Pancreas (tissue), 10 donors: ENCODE measurements around the gene PTPRK. TPM values are rescaled to one million over a fixed set of nuclear protein-coding genes. Genes with fewer than 3 reads are reported as not detected.

Experiments used
- ATAC-seq, 4 donors: fragments of 200-7000 bp; cut with Tn5 transposase; one replicate each; pipeline versions ENCODE4 v1.8.0 to v1.9.1; 2020; ENCODE audit warnings: mild to moderate bottlenecking in 4 of 4, moderate library complexity in 4 of 4
- DNase-seq, 6 donors: peaks; one replicate each; pipeline ENCODE4 v3.0.0-alpha.2; 2020
- FAIRE-seq: peaks from 2 replicates; lab custom pipeline; 2012; peaks lifted over from hg19 to GRCh38; lab: Jason Lieb, UNC
- H3K27ac ChIP-seq, 4 donors: fragments of 200-600 bp; sonication (generic); 1 replicate in 3 of 4; 2 replicates in 1 of 4; pipeline versions ENCODE4 v1.5.0 to v1.8.0; 2020
- H3K27me3 ChIP-seq, 4 donors: fragments of 200-600 bp; one replicate each; pipeline ENCODE4 v1.8.0; 2021
- H3K36me3 ChIP-seq, 3 donors: fragments of 200-600 bp; sonication (generic) in 1 of 3; one replicate each; pipeline versions ENCODE4 v1.5.0 to v1.8.0; 2020 to 2021
- H3K4me1 ChIP-seq, 3 donors: fragments of 200-600 bp; one replicate each; pipeline ENCODE4 v1.8.0; 2021
- H3K4me3 ChIP-seq, 4 donors: fragments of 200-600 bp; sonication (generic) in 2 of 4; one replicate each; pipeline versions ENCODE4 v1.5.0 to v1.8.0; 2020 to 2021
- H3K9me3 ChIP-seq, 4 donors: fragments of 200-600 bp; one replicate each; pipeline ENCODE4 v1.8.0; 2021
- WGBS, 2 donors: extraction: QIAGEN DNeasy Blood & Tissue Kit; methylation state at CpG; one replicate each; pipeline ENCODE4 v1.1.7; 2013; 5-methylcytosine and 5-hydroxymethylcytosine counted together
- intact Hi-C, 3 donors: fragments of 100-400 bp; cut with DNase I; formaldehyde crosslinking; loops; one replicate each; pipeline versions ENCODE4 v1.11.1 to v1.14.2; 2022
- polyA plus RNA-seq, 2 donors: library from polyadenylated mRNA; stranded (reverse); fragments of 200-250 nt; gene quantifications; one replicate each; pipeline ENCODE4 v1.2.3, GENCODE V29; 2013
- total RNA-seq, 6 donors: library from RNA; stranded (reverse); fragmentation: NEBNext Ultra II Directional in 4 of 6; extraction: Animal tissue kit (Norgen Biotek cat#: 25700) in 4 of 6; gene quantifications; one replicate each; pipeline versions ENCODE4 v1.2.1 to v1.2.4, GENCODE V29; 2021 to 2023
- TF ChIP-seq, protein P1 (sequence below), 4 donors: fragments of 200-600 bp; sonication (generic) in 3 of 4; IDR thresholded peaks; one replicate each; pipeline versions ENCODE4 v1.5.0 to v1.8.0; 2021; ENCODE audit warnings: antibody characterized with exemption in 4 of 4
- donor health status: healthy with polysubstance abuse.
- donor health status: DM: no; HTN: no; CAD: no; lungs with moderate emphysema.
- donor health status: DM: no; HTN: no; CAD: no.
- donor health status: control.
- donor health status: control.
- donor health status: Bipolar disorder and iron deficiency.
- donor health status: DM: yes; HTN: yes; CAD: no.
- donor health status: DM: no; HTN: no; CAD: no.
- donor health status: DM: no; HTN: no; CAD: no.
- donor health status: DM: yes; HTN: yes; CAD: no.

The PTPRK gene
- total and polyA plus RNA-seq, 8 donors, result 10.5 to 72.7 (median 51.7) TPM

DNA sequence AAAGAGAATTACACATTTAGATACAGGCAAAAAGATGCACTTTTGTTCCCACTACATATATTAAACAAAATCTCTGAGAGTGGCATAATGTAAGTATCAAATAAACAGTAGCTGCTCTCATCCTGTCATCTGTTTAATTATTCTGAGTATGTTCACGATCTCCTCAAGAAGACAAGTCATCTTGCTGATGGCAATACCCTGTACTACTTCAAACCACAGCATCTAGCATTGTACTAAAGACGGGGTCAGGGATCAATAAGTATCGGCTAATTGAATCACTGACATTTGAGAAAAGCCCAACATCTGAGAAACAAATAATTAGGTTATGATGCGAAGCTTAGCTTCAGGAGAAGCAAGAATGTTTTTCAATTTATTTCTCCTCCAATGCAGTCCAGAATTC, 175.1 kb downstream of the PTPRK start:
- Histone ChIP-seq H3K9me3 (no peaks in the 10 kb centered on the region), H3K27me3 (no peaks in the 10 kb centered on the region), H3K4me1 (peaks cover 0 to 21% (median 12%) of the 10 kb centered on the region in 3 donors), H3K4me3 (no peak overlapping the region), H3K36me3 (no peaks in the 10 kb centered on the region), H3K27ac (no peak overlapping the region)
- no peak for ATAC-seq
- no peak for DNase-seq
- 93% methylated on average over 4 of the region's 4 CpGs for WGBS, 2 donors
- no peak for FAIRE-seq
- TF ChIP-seq, protein P1, sequence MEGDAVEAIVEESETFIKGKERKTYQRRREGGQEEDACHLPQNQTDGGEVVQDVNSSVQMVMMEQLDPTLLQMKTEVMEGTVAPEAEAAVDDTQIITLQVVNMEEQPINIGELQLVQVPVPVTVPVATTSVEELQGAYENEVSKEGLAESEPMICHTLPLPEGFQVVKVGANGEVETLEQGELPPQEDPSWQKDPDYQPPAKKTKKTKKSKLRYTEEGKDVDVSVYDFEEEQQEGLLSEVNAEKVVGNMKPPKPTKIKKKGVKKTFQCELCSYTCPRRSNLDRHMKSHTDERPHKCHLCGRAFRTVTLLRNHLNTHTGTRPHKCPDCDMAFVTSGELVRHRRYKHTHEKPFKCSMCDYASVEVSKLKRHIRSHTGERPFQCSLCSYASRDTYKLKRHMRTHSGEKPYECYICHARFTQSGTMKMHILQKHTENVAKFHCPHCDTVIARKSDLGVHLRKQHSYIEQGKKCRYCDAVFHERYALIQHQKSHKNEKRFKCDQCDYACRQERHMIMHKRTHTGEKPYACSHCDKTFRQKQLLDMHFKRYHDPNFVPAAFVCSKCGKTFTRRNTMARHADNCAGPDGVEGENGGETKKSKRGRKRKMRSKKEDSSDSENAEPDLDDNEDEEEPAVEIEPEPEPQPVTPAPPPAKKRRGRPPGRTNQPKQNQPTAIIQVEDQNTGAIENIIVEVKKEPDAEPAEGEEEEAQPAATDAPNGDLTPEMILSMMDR (IDR thresholded peaks at IDR 0.05), result no peak
- intact Hi-C loops, result no loop called here

DNA sequence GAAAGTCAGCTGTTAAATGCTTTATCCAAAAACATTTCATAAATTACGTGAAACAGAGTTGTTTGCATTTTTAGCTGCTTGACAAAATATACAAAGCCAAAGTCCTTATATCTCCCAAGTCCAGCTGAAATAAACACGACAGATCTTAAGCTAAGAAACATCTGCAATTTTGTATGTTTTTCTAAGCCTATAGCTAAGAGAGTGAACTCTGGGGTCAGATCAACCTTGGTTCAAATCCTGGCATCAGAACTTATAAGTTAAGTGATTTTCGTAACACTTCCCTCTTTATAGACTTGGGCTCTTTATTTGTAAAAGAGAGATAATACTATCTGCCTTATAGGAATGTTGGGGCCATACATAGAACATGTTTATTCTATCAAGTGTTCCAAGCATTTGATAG, 176.7 kb downstream of the PTPRK start:
- no peak for FAIRE-seq
- DNase-seq, result no peak

DNA sequence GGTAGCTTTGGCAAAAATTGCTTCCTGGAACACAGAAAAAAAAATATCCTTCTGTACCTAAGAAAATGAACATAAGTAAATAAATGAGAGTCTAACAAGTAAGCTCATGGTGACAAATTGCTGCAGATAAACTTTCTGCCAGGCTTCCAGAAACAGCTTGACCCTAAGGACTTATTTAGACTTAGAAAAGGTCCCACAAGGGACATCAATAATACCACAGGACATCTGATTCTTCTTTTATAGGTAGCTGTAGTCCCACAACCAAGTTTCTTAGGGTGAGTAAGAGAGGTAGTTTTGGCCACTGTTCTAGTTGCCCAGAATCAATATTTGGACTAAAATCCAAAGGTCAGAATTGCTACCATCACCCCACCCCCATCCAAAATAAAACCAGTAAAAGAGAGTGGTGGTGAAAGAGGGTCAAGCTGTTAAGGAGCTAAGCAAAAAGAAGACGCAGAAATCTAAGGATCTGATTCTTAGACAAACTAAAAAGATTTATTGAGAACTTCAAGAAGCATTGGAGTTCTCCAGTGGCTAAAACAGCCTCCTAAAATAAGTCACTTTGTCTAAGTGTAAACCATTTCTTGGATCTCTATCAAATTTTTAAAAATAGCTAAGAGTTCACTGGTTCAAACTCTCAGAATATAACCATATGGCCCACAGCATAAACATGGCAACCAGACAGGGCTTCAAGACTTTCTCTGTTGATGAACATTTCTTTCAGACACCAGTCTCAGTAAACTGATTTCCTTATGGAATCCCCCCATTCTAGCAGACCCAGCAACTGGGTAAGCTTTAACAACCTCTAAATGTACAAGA, 180.6 kb downstream of the PTPRK start:
- no peak for FAIRE-seq
- Histone ChIP-seq H3K4me1 (peaks cover 10 to 31% (median 17%) of the 10 kb centered on the region in 3 donors), H3K27ac (peak overlapping the region in 2 of 4 donors; percentile 60 to 71), H3K9me3 (no peaks in the 10 kb centered on the region), H3K27me3 (no peaks in the 10 kb centered on the region), H3K4me3 (no peak overlapping the region), H3K36me3 (no peaks in the 10 kb centered on the region)
- TF ChIP-seq, protein P1 (IDR thresholded peaks at IDR 0.05), result no peak
- WGBS, 2 donors, result 23 to 38% methylated on average over 1 of the region's 1 CpG
- intact Hi-C loops, result no loop called here
- peak; percentile 83 to 92 (median 87) for ATAC-seq
- DNase-seq, result peak in 2 of 6 donors; percentile 7 to 9

More for the DNA sequence above, 176.7 kb downstream of the PTPRK start:
- no peak for ATAC-seq
- intact Hi-C loops, result no loop called here
- Histone ChIP-seq H3K4me3 (no peak overlapping the region), H3K9me3 (no peaks in the 10 kb centered on the region), H3K27ac (no peak overlapping the region), H3K4me1 (peaks cover 9 to 24% (median 22%) of the 10 kb centered on the region in 3 donors), H3K27me3 (no peaks in the 10 kb centered on the region), H3K36me3 (no peaks in the 10 kb centered on the region)
- 44 to 55% methylated on average over 3 of the region's 3 CpGs for WGBS, 2 donors
- TF ChIP-seq, protein P1 (IDR thresholded peaks at IDR 0.05), result no peak

DNA sequence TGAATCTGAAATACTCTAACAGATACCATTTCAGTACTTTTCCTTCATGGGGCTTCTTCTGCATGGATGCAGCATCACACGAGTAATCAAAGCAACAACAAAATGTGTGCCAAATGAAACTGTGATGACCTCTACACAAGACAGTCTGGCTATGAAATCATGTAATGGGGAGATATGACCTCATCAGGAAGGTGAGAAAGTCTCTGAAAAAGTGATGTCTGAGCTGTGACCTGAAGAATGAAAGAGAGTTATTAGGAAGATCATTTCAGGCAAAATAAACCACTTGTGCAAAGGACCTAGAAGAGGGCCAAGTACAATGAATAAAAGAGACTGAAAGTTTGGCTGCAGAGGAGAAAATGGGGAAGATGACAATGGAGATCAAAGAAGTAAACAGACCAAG, 182.8 kb downstream of the PTPRK start:
- no peaks in the 10 kb centered on the region for H3K36me3 ChIP-seq
- intact Hi-C loops, result no loop called here
- H3K4me3 ChIP-seq, result no peak overlapping the region
- no peaks in the 10 kb centered on the region for H3K9me3 ChIP-seq
- DNase-seq (no peak), FAIRE-seq (no peak), ATAC-seq (no peak)
- no peak overlapping the region for H3K27ac ChIP-seq
- no peaks in the 10 kb centered on the region for H3K27me3 ChIP-seq
- H3K4me1 ChIP-seq, result peaks cover 10 to 44% (median 17%) of the 10 kb centered on the region in 3 donors
- 75 to 79% methylated on average over 1 of the region's 1 CpG for WGBS, 2 donors
- TF ChIP-seq, protein P1 (IDR thresholded peaks at IDR 0.05), result no peak
